DOHH2 (cell line): ENCODE measurements around the gene DACH1.

Source experiments
- H3F3A ChIP-seq: fragments of 200-600 bp; sonication (generic), shearing (Covaris generic); 2 replicates; pipeline ENCODE4 v1.6.0; 2016; ENCODE audit warnings: antibody characterized with exemption, mild to moderate bottlenecking; ENCODE audit not compliant: control insufficient read depth, insufficient read depth
- H3K27ac ChIP-seq: fragments of 200-600 bp; sonication (generic); 2 replicates; pipeline ENCODE4 v1.5.1; 2014; ENCODE audit warnings: low read depth, mild to moderate bottlenecking, low read length, moderate library complexity
- H3K27me3 ChIP-seq: fragments of 200-600 bp; sonication (generic); 2 replicates; pipeline ENCODE4 v1.6.1; 2014; ENCODE audit warnings: mild to moderate bottlenecking, low read length, mixed read lengths; ENCODE audit not compliant: control insufficient read depth
- H3K36me3 ChIP-seq: fragments of 200-600 bp; sonication (generic); 2 replicates; pipeline ENCODE4 v1.6.1; 2014; ENCODE audit warnings: mild to moderate bottlenecking, low read length, moderate library complexity, mixed read lengths; ENCODE audit not compliant: control insufficient read depth
- H3K4me1 ChIP-seq: fragments of 200-600 bp; sonication (generic); 2 replicates; pipeline ENCODE4 v1.6.1; 2014; ENCODE audit warnings: mild to moderate bottlenecking, low read length, mixed read lengths; ENCODE audit not compliant: control insufficient read depth
- H3K4me2 ChIP-seq: fragments of 200-600 bp; sonication (generic); 2 replicates; pipeline ENCODE4 v1.6.0; 2014; ENCODE audit warnings: mild to moderate bottlenecking, low read length, moderate library complexity
- H3K4me3 ChIP-seq: fragments of 200-600 bp; sonication (generic); 2 replicates; pipeline ENCODE4 v1.5.1; 2014; ENCODE audit warnings: mild to moderate bottlenecking, low read length, mixed read lengths
- H3K79me2 ChIP-seq: fragments of 200-600 bp; sonication (generic); 2 replicates; pipeline ENCODE4 v1.6.1; 2014; ENCODE audit warnings: mild to moderate bottlenecking, low read length, mixed read lengths; ENCODE audit not compliant: control insufficient read depth
- H3K9me2 ChIP-seq: fragments of 200-600 bp; sonication (generic); replicated peaks from 2 replicates; pipeline ENCODE4 v1.6.1; 2014; ENCODE audit warnings: mild to moderate bottlenecking, low read length, mixed read lengths; ENCODE audit not compliant: control insufficient read depth
- H3K9me3 ChIP-seq: fragments of 200-600 bp; sonication (generic); 2 replicates; pipeline ENCODE4 v1.6.1; 2014; ENCODE audit warnings: antibody characterized with exemption, low read length, mixed read lengths; ENCODE audit not compliant: control insufficient read depth, insufficient read depth
- H4K20me1 ChIP-seq: fragments of 200-600 bp; sonication (generic); 2 replicates; pipeline ENCODE4 v1.6.0; 2014; ENCODE audit warnings: low read depth, mild to moderate bottlenecking, antibody characterized with exemption, low read length, moderate library complexity; ENCODE audit not compliant: control insufficient read depth, insufficient read depth
- EZH2phosphoT487 ChIP-seq: fragments of 200-600 bp; sonication (generic); IDR thresholded peaks from 2 replicates; pipeline ENCODE4 v1.6.1; 2017; ENCODE audit warnings: borderline replicate concordance, mild to moderate bottlenecking, antibody characterized with exemption, low read length, moderate library complexity, mixed read lengths
- TF ChIP-seq, protein P1 (sequence below): fragments of 200-600 bp; sonication (generic); IDR thresholded peaks from one replicate; pipeline ENCODE4 v1.5.1; 2014; ENCODE audit warnings: antibody characterized with exemption, mild to moderate bottlenecking, low read depth, low read length; ENCODE audit not compliant: poor library complexity, severe bottlenecking

Gene DACH1

DNA sequence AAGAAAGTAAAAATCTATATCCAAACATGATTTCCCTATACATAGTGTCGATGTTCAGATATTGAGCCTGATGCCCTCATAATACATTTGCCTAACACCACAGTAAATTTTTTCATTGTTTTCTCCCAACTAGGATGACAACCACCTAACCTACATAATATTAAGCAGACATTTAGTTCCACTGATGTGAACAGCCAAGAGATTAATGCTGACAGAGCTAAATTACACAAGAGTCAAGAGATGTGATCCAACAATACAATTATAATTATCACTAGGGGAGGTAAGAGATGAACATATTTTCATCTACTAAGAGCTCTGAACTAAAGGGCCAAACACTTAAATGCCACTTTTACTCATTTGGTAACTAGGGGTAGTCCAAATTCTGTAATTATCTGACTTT lies 145.9 kb downstream of the DACH1 start:
- no peaks in the 10 kb centered on the region for H4K20me1 ChIP-seq
- H3K9me2 ChIP-seq: no peaks in the 10 kb centered on the region
- H3K9me3 ChIP-seq: no peaks in the 10 kb centered on the region

DNA sequence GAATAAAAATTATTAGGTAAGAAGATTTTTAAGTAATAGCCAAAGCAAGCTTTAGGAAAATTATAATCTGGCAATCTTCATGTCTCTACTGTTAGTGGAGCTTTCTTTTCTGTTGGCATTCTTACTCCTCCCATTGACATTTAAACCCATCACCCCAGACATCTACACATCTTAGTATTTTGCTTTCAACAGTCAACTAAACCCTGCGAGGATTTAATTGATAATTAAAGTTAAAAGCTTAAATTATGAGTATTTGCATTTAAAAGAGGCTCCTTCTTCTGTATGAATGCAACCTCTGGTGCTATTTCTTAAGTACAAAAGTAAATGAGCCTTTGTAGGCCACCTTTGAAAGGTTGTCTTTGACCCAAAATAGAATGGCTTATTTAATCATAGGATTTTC lies 148.1 kb downstream of the DACH1 start:
- TF ChIP-seq, protein P1, sequence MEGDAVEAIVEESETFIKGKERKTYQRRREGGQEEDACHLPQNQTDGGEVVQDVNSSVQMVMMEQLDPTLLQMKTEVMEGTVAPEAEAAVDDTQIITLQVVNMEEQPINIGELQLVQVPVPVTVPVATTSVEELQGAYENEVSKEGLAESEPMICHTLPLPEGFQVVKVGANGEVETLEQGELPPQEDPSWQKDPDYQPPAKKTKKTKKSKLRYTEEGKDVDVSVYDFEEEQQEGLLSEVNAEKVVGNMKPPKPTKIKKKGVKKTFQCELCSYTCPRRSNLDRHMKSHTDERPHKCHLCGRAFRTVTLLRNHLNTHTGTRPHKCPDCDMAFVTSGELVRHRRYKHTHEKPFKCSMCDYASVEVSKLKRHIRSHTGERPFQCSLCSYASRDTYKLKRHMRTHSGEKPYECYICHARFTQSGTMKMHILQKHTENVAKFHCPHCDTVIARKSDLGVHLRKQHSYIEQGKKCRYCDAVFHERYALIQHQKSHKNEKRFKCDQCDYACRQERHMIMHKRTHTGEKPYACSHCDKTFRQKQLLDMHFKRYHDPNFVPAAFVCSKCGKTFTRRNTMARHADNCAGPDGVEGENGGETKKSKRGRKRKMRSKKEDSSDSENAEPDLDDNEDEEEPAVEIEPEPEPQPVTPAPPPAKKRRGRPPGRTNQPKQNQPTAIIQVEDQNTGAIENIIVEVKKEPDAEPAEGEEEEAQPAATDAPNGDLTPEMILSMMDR: no peak
- no peak for TF ChIP-seq EZH2phosphoT487
- Histone ChIP-seq H3K36me3 (no peaks in the 10 kb centered on the region), H3K9me2 (no peaks in the 10 kb centered on the region), H3K27me3 (no peaks in the 10 kb centered on the region), H3F3A (no peaks in the 10 kb centered on the region), H4K20me1 (no peaks in the 10 kb centered on the region), H3K4me1 (no peaks in the 10 kb centered on the region), H3K9me3 (no peaks in the 10 kb centered on the region), H3K27ac (no peak overlapping the region), H3K4me2 (no peak overlapping the region), H3K4me3 (no peak overlapping the region), H3K79me2 (no peaks in the 10 kb centered on the region)

More for the DNA sequence above, 145.9 kb downstream of the DACH1 start:
- Histone ChIP-seq H3K27ac (no peak overlapping the region), H3K36me3 (no peaks in the 10 kb centered on the region), H3K27me3 (no peaks in the 10 kb centered on the region), H3K4me1 (no peaks in the 10 kb centered on the region), H3K4me2 (no peak overlapping the region), H3K79me2 (no peaks in the 10 kb centered on the region), H3K4me3 (no peak overlapping the region), H3F3A (no peaks in the 10 kb centered on the region)
- TF ChIP-seq EZH2phosphoT487: no peak
- TF ChIP-seq, protein P1: no peak

DNA sequence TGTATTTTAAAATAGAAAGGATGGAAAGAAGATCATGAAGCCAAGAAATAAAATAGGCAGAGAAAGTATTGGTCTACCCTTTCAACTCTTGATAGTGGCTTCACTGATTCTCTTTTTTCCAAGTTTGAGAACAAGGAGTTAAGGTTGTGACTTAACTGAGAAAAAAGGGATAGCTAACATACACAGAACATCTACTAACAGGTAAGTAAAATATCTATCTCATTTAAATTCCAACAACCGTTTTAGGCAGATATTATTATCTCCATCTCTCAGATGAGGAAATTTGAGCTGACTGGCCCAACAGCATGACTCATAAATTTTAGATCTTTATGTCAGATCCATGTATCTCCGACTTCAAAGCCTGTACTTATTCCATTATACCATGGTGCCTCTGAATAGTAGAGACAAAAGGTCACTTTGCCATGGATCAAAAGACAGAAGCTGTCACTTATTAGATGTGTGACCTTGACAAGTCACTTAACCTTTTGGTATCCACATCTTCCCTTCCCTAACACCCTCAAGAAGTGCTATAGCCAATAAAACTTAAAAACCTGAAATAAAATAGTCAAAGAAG lies 152.1 kb downstream of the DACH1 start:
- Histone ChIP-seq H3K4me1 (no peaks in the 10 kb centered on the region), H3K36me3 (no peaks in the 10 kb centered on the region), H3K4me2 (no peak overlapping the region), H3K27ac (no peak overlapping the region), H3F3A (no peaks in the 10 kb centered on the region), H3K27me3 (no peaks in the 10 kb centered on the region), H3K9me2 (no peaks in the 10 kb centered on the region), H3K9me3 (no peaks in the 10 kb centered on the region), H3K79me2 (no peaks in the 10 kb centered on the region), H4K20me1 (no peaks in the 10 kb centered on the region), H3K4me3 (no peak overlapping the region)
- TF ChIP-seq EZH2phosphoT487: no peak
- TF ChIP-seq, protein P1: no peak
